Upper lobe of right lung (tissue), 1 donor: ENCODE measurements around the gene SLC2A14. TPM values are rescaled to one million over a fixed set of nuclear protein-coding genes. Genes with fewer than 3 reads are reported as not detected.
"Not testable (repeated sequence)": the region's sequence is repeated elsewhere in the genome, so short reads cannot be mapped to it uniquely, and the experiment has no call there.

Experiments used
- ATAC-seq: fragments of 200-7000 bp; cut with Tn5 transposase; one replicate; pipeline ENCODE4 v1.9.1; 2020; ENCODE audit warnings: mild to moderate bottlenecking, moderate library complexity
- DNase-seq: peaks from one replicate; pipeline ENCODE4 v3.0.0-alpha.2; 2020
- H3K27ac ChIP-seq: fragments of 200-600 bp; one replicate; pipeline ENCODE4 v1.8.0; 2022
- H3K27me3 ChIP-seq: fragments of 200-600 bp; one replicate; pipeline ENCODE4 v1.8.0; 2022; ENCODE audit warnings: mild to moderate bottlenecking
- H3K36me3 ChIP-seq: fragments of 200-600 bp; one replicate; pipeline ENCODE4 v1.8.0; 2022
- H3K4me1 ChIP-seq: fragments of 200-600 bp; one replicate; pipeline ENCODE4 v1.8.0; 2022
- H3K4me3 ChIP-seq: fragments of 200-600 bp; one replicate; pipeline ENCODE4 v1.8.0; 2022; ENCODE audit warnings: mild to moderate bottlenecking
- H3K9me3 ChIP-seq: fragments of 200-600 bp; one replicate; pipeline ENCODE4 v1.8.0; 2022
- intact Hi-C: fragments of 100-400 bp; cut with DNase I; formaldehyde crosslinking; loops from one replicate; pipeline ENCODE4 v1.11.0; 2022
- total RNA-seq: library from RNA; stranded (reverse); fragmentation: NEBNext Ultra II Directional; extraction: Animal tissue kit (Norgen Biotek cat#: 25700); gene quantifications from one replicate; pipeline ENCODE4 v1.2.1, GENCODE V29; 2021
- TF ChIP-seq, protein P1 (sequence below): fragments of 200-600 bp; IDR thresholded peaks from one replicate; pipeline ENCODE4 v1.8.0; 2022; ENCODE audit warnings: antibody characterized with exemption
- donor health status: DM: no; HTN: yes; CAD: no; lungs with severe emphysema.

Gene SLC2A14
- total RNA-seq, 1 donor from 2014 or later = not detected

DNA sequence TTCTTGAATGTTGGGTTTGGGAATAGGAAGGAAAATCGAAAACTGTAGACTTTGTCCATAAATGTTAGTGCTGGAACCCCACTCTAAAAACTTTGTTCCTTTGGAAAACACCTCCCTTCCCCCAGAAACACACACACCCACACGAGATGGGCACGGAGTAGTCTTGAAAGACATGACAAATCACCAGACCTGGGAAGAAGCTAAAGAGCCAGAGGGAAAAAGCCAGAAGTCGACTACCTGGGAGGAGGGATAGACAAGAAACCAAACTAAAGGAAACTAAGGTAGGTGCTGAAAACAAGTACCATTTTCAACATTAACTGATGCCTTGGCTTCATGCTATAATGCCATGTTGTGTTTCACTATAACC lies 84.4 kb downstream of the SLC2A14 start:
- TF ChIP-seq, protein P1, sequence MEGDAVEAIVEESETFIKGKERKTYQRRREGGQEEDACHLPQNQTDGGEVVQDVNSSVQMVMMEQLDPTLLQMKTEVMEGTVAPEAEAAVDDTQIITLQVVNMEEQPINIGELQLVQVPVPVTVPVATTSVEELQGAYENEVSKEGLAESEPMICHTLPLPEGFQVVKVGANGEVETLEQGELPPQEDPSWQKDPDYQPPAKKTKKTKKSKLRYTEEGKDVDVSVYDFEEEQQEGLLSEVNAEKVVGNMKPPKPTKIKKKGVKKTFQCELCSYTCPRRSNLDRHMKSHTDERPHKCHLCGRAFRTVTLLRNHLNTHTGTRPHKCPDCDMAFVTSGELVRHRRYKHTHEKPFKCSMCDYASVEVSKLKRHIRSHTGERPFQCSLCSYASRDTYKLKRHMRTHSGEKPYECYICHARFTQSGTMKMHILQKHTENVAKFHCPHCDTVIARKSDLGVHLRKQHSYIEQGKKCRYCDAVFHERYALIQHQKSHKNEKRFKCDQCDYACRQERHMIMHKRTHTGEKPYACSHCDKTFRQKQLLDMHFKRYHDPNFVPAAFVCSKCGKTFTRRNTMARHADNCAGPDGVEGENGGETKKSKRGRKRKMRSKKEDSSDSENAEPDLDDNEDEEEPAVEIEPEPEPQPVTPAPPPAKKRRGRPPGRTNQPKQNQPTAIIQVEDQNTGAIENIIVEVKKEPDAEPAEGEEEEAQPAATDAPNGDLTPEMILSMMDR = no peak
- no peak overlapping the region for H3K27ac ChIP-seq
- no peak for ATAC-seq
- no peak overlapping the region for H3K4me3 ChIP-seq
- H3K4me1 ChIP-seq = peaks cover 5% of the 10 kb centered on the region
- no peaks in the 10 kb centered on the region for H3K27me3 ChIP-seq
- no peaks in the 10 kb centered on the region for H3K9me3 ChIP-seq
- H3K36me3 ChIP-seq = no peaks in the 10 kb centered on the region
- intact Hi-C loops = no loop called here
- DNase-seq = no peak

- DNase-seq (no peak), ATAC-seq (peak; percentile 50)
- intact Hi-C loops = no loop called here
- Histone ChIP-seq H3K9me3 (no peaks in the 10 kb centered on the region), H3K27me3 (no peaks in the 10 kb centered on the region), H3K27ac (no peak overlapping the region), H3K4me3 (no peak overlapping the region), H3K4me1 (peaks cover 5% of the 10 kb centered on the region), H3K36me3 (no peaks in the 10 kb centered on the region)
- TF ChIP-seq, protein P1 = no peak
These were observed 85.0 kb downstream of the SLC2A14 start for GRCh38 chr12:7787574-7788293.

DNA sequence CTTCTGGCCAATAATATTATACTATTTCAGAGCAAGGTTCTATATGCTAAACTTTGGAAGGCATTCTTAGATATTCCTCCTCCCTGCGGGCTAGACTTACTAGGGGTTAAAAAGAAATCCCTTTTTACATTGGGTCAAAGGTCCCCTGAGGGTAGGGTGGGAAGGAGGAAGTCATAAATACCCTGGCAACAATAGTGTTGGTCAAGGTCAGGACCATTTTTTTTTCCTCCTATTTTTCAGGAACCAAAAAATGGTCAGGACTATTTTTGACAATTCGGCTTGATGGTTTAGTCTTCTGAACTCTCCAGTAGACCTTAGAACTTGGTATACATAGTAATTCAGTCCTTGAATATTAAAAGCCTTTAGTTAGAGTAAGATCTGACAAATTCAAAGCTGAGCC lies 88.0 kb downstream of the SLC2A14 start:
- TF ChIP-seq, protein P1 = no peak
- Histone ChIP-seq H3K27me3 (no peaks in the 10 kb centered on the region), H3K27ac (no peak overlapping the region), H3K4me1 (peaks cover 5% of the 10 kb centered on the region), H3K9me3 (no peaks in the 10 kb centered on the region), H3K36me3 (no peaks in the 10 kb centered on the region), H3K4me3 (no peak overlapping the region)
- no peak for ATAC-seq
- intact Hi-C loops = no loop called here
- DNase-seq = no peak

DNA sequence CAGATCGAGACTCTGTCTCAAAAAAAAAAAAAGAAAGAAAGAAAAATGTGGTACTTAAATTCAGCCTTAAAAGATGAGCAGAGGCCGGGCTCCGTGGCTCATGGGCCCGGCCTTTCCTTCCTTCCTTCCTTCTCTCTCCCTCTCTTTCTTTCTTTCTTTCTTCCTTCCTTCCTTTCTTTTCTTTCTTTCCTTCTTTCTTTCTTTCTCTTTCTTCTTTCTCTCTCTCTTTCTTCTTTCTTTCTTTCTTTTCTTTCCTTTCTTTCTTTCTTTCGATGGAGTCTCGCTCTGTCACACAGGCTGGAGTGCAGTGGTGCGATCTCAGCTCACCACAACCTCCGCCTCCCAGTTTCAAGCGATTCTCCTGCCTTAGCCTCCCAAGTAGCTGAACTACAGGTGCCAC lies 89.3 kb downstream of the SLC2A14 start:
- H3K27ac ChIP-seq, intact Hi-C loops, ATAC-seq, H3K36me3 ChIP-seq, DNase-seq, H3K27me3 ChIP-seq, H3K4me3 ChIP-seq, H3K4me1 ChIP-seq, H3K9me3 ChIP-seq: not testable (repeated sequence)

- Histone ChIP-seq H3K27ac (no peak overlapping the region), H3K9me3 (no peaks in the 10 kb centered on the region), H3K4me1 (no peaks in the 10 kb centered on the region), H3K4me3 (no peak overlapping the region), H3K27me3 (no peaks in the 10 kb centered on the region), H3K36me3 (no peaks in the 10 kb centered on the region)
- intact Hi-C loops = no loop called here
- TF ChIP-seq, protein P1 = no peak
- DNase-seq = no peak
- ATAC-seq = no peak
These were observed 90.7 kb downstream of the SLC2A14 start for GRCh38 chr12:7782055-7782454.

DNA sequence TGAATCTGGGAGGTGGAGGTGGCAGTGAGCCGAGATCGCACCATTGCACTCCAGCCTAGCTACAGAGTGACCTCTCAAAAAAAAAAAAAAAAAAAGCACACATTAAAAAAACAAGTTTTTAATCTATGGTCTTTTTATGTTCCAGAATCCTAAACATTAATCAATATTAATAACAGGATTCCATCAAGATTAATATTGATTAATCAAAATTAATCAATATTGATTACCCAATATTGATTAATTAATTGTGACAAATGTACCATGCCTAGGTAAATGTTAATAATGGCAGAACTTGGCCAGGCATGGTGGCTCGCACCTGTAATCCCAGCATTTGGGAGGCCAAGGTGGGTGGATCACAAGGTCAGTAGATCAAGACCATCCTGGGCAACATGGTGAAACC lies 91.4 kb downstream of the SLC2A14 start:
- Histone ChIP-seq H3K36me3 (no peaks in the 10 kb centered on the region), H3K4me1 (no peaks in the 10 kb centered on the region), H3K27me3 (no peaks in the 10 kb centered on the region), H3K27ac (no peak overlapping the region), H3K9me3 (no peaks in the 10 kb centered on the region), H3K4me3 (no peak overlapping the region)
- ATAC-seq = no peak
- intact Hi-C loops = no loop called here
- TF ChIP-seq, protein P1 = no peak
- DNase-seq = no peak
